Right lobe of liver (tissue), 4 donors: ENCODE measurements around the gene FER1L5.
"Not testable (repeated sequence)": the region's sequence is repeated elsewhere in the genome, so short reads cannot be mapped to it uniquely, and the experiment has no call there.

Experiments used
- POLR2A ChIP-seq: fragments of 450-650 bp; IDR thresholded peaks from one replicate; pipeline ENCODE4 v1.6.1; 2017; ENCODE audit warnings: antibody characterized with exemption, mild to moderate bottlenecking
- TF ChIP-seq, protein P1 (sequence below), 4 donors: fragments of 200-600 bp in 3 of 4; fragments of 450-650 bp in 1 of 4; IDR thresholded peaks; one replicate each; pipeline versions ENCODE4 v1.5.1 to v1.8.0; 2016 to 2022; ENCODE audit warnings: antibody characterized with exemption in 4 of 4, mild to moderate bottlenecking in 2 of 4
- donor health status: DM: no; HTN: no; CAD: no.
- donor health status: DM: no; HTN: no; CAD: no.
- donor health status: DM: no; HTN: yes; CAD: no.

DNA sequence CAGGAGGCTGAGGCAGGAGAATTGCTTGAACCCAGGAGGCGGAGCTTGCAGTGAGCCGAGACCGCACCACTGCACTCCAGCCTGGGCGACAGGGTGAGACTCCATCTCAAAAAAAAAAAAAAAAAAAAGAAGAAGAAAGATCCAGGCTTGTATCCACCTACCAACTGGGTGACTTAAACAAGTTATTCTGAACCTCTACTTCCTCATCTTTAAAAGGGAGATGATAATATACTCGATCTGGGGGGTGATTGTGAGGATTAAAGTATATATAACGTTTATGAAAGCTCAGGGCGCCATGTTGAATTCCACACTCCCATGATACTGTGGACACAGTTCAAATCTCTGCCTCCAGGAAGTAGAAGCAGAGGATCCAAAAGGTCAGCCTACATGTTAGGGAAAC, 12.2 kb downstream of the FER1L5 start:
- TF ChIP-seq POLR2A, result not testable (repeated sequence)
- TF ChIP-seq, protein P1, sequence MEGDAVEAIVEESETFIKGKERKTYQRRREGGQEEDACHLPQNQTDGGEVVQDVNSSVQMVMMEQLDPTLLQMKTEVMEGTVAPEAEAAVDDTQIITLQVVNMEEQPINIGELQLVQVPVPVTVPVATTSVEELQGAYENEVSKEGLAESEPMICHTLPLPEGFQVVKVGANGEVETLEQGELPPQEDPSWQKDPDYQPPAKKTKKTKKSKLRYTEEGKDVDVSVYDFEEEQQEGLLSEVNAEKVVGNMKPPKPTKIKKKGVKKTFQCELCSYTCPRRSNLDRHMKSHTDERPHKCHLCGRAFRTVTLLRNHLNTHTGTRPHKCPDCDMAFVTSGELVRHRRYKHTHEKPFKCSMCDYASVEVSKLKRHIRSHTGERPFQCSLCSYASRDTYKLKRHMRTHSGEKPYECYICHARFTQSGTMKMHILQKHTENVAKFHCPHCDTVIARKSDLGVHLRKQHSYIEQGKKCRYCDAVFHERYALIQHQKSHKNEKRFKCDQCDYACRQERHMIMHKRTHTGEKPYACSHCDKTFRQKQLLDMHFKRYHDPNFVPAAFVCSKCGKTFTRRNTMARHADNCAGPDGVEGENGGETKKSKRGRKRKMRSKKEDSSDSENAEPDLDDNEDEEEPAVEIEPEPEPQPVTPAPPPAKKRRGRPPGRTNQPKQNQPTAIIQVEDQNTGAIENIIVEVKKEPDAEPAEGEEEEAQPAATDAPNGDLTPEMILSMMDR (IDR thresholded peaks at IDR 0.05), result not testable (repeated sequence)
